GM23338 (cell line): ENCODE results near the gene RPS28.

Source experiments
- CREB1 ChIP-seq: fragments of 250-450 bp; sonication (Bioruptor Pico); IDR thresholded peaks from 2 replicates; pipeline ENCODE4 v1.5.0; 2020; ENCODE audit warnings: low read depth, mild to moderate bottlenecking, moderate library complexity
- ETS1 ChIP-seq: IDR thresholded peaks from 2 replicates; pipeline ENCODE4 v1.6.1; 2016; ENCODE audit warnings: antibody characterized with exemption
- EZH2 ChIP-seq: fragments of 200-600 bp; sonication (generic); IDR thresholded peaks from one replicate; pipeline ENCODE4 v1.8.0; 2017; ENCODE audit warnings: antibody characterized with exemption, mild to moderate bottlenecking, low read depth; ENCODE audit not compliant: unreplicated experiment
- EZH2phosphoT487 ChIP-seq: fragments of 200-600 bp; sonication (generic); IDR thresholded peaks from one replicate; pipeline ENCODE4 v1.8.1; 2018; ENCODE audit warnings: antibody characterized with exemption; ENCODE audit not compliant: unreplicated experiment
- JUNB ChIP-seq: IDR thresholded peaks from one replicate; pipeline ENCODE4 v1.6.1; 2016; ENCODE audit warnings: antibody characterized with exemption; ENCODE audit not compliant: unreplicated experiment
- POLR2AphosphoS5 ChIP-seq: IDR thresholded peaks from 2 replicates; pipeline ENCODE4 v1.6.1; 2016; ENCODE audit warnings: antibody characterized with exemption, low read depth
- REST ChIP-seq: IDR thresholded peaks from one replicate; pipeline ENCODE4 v1.6.1; 2018; ENCODE audit warnings: antibody characterized with exemption; ENCODE audit not compliant: unreplicated experiment
- STAT1 ChIP-seq: IDR thresholded peaks from one replicate; pipeline ENCODE4 v1.6.1; 2016; ENCODE audit warnings: antibody characterized with exemption; ENCODE audit not compliant: unreplicated experiment
- ZNF114 ChIP-seq: fragments of 250-450 bp; sonication (Bioruptor Pico); IDR thresholded peaks from 2 replicates; pipeline ENCODE4 v1.5.0; 2020; ENCODE audit warnings: mild to moderate bottlenecking, moderate library complexity
- ZNF331 ChIP-seq: fragments of 250-450 bp; sonication (Bioruptor Pico); IDR thresholded peaks from 2 replicates; pipeline ENCODE4 v1.5.0; 2020; ENCODE audit warnings: low read depth, mild to moderate bottlenecking, moderate library complexity
- TF ChIP-seq, protein P1 (sequence below), 2 experiments: fragments of 200-600 bp in 1 of 2; sonication (generic) in 1 of 2; conservative IDR thresholded peaks; 2 replicates each; pipeline versions ENCODE4 v1.5.1 to v1.6.1; 2016 to 2017; ENCODE audit warnings: antibody characterized with exemption in 2 of 2, low read depth in 2 of 2, mild to moderate bottlenecking in 2 of 2, moderate library complexity in 1 of 2

DNA sequence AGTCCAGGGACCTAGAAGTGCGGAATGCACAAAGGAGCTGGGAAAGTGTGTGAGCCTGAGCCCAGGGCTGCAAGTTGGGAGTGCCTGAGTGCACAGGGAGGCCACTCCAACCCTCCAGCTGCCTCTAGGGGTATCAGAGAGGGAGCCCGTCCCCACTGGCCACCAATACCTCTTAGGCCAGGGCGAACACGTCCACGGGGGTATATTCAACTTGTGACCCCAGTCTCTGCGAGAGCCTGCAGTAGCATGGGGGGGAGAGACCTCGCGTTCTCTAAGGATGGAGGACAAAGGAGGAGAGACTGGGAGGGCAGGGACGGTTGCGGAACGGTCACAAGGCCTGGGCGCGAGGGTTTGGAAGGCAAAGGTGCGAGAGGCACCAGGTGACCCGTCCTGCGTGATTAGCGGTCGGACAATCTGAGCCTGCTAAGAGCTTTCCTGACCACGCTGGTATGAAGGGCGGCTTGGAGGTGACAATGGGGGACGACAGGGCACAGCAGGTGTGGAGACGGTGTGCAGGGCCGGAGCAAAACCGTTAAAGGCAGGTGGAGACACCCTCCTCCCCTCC is 13.8 kb upstream of the RPS28 start:
- no peak for TF ChIP-seq ZNF114 (CRISPR knock-in tag)
- TF ChIP-seq, protein P1, sequence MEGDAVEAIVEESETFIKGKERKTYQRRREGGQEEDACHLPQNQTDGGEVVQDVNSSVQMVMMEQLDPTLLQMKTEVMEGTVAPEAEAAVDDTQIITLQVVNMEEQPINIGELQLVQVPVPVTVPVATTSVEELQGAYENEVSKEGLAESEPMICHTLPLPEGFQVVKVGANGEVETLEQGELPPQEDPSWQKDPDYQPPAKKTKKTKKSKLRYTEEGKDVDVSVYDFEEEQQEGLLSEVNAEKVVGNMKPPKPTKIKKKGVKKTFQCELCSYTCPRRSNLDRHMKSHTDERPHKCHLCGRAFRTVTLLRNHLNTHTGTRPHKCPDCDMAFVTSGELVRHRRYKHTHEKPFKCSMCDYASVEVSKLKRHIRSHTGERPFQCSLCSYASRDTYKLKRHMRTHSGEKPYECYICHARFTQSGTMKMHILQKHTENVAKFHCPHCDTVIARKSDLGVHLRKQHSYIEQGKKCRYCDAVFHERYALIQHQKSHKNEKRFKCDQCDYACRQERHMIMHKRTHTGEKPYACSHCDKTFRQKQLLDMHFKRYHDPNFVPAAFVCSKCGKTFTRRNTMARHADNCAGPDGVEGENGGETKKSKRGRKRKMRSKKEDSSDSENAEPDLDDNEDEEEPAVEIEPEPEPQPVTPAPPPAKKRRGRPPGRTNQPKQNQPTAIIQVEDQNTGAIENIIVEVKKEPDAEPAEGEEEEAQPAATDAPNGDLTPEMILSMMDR (conservative IDR thresholded peaks at IDR 0.05; ENCODE audit: low read depth in 2 of 2), result no peak
- TF ChIP-seq ETS1, result no peak
- TF ChIP-seq CREB1 (CRISPR knock-in tag), result no peak
- no peak for TF ChIP-seq EZH2phosphoT487
- TF ChIP-seq POLR2AphosphoS5, result no peak
- TF ChIP-seq EZH2, result no peak
- TF ChIP-seq STAT1, result no peak
- TF ChIP-seq ZNF331 (CRISPR knock-in tag), result no peak
- no peak for TF ChIP-seq JUNB
- TF ChIP-seq REST, result no peak
